ENCODE results near the gene PAQR4.

GRCh38 chr16:2980227-2981176 lies 11.4 kb downstream of the PAQR4 start, which contains the start of gene PKMYT1:
- TF ChIP-seq, protein P1, sequence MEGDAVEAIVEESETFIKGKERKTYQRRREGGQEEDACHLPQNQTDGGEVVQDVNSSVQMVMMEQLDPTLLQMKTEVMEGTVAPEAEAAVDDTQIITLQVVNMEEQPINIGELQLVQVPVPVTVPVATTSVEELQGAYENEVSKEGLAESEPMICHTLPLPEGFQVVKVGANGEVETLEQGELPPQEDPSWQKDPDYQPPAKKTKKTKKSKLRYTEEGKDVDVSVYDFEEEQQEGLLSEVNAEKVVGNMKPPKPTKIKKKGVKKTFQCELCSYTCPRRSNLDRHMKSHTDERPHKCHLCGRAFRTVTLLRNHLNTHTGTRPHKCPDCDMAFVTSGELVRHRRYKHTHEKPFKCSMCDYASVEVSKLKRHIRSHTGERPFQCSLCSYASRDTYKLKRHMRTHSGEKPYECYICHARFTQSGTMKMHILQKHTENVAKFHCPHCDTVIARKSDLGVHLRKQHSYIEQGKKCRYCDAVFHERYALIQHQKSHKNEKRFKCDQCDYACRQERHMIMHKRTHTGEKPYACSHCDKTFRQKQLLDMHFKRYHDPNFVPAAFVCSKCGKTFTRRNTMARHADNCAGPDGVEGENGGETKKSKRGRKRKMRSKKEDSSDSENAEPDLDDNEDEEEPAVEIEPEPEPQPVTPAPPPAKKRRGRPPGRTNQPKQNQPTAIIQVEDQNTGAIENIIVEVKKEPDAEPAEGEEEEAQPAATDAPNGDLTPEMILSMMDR (IDR thresholded peaks at IDR 0.05): no peak
- TF ChIP-seq ZFX (IDR thresholded peaks at IDR 0.05; ENCODE audit: borderline replicate concordance): no peak
